AG09319 (cell line): Measurements from ENCODE around the gene MNT.
A peak's percentile ranks its signal among the peaks of the same experiment; 100 is the strongest.

Experiments used
- DNase-seq: peaks from one replicate; pipeline ENCODE4 v3.0.0-alpha.2; 2010; ENCODE audit warnings: low read depth; ENCODE audit errors: extremely low read depth
- CTCF ChIP-seq: IDR thresholded peaks from 2 replicates; pipeline ENCODE4 v1.5.1; 2011; ENCODE audit warnings: low read depth, mild to moderate bottlenecking, inconsistent platforms, low read length, moderate library complexity

MNT gene

GRCh38 chr17:2415081-2415480 is 14.2 kb upstream of the MNT start:
- TF ChIP-seq CTCF = no peak
- no peak for DNase-seq

- no peak for TF ChIP-seq CTCF
- no peak for DNase-seq
Observed at GRCh38 chr17:2414446-2415064, 13.7 kb upstream of the MNT start.

GRCh38 chr17:2412561-2413021 is 11.7 kb upstream of the MNT start:
- peak; percentile 24 for TF ChIP-seq CTCF
- DNase-seq = no peak

GRCh38 chr17:2410951-2411350 is 10.1 kb upstream of the MNT start:
- no peak for TF ChIP-seq CTCF
- DNase-seq = no peak

- no peak for TF ChIP-seq CTCF
- no peak for DNase-seq
Observed at GRCh38 chr17:2406903-2407790, 6.3 kb upstream of the MNT start.

GRCh38 chr17:2406271-2406902 is 5.5 kb upstream of the MNT start:
- no peak for TF ChIP-seq CTCF
- DNase-seq = no peak
